ENCODE measurements around the gene EFCAB6. TPM values are rescaled to one million over a fixed set of nuclear protein-coding genes. Genes with fewer than 3 reads are reported as not detected.

EFCAB6 gene
- total RNA-seq, 1 experiment from 2014 or later, result 0.40 TPM

- H3K27me3 Mint-ChIP-seq (ENCODE audit: insufficient read depth, unreplicated experiment), result peaks cover 53% of the 10 kb centered on the region
- no peaks in the 10 kb centered on the region for H3K4me1 Mint-ChIP-seq (ENCODE audit: insufficient read depth, unreplicated experiment)
- ChIA-PET POLR2A (no interaction called here), CTCF (no interaction called here)
- no peaks in the 10 kb centered on the region for H3K36me3 Mint-ChIP-seq (ENCODE audit: insufficient read depth, unreplicated experiment)
- no peak for TF ChIP-seq CTCF (IDR thresholded peaks at IDR 0.05; ENCODE audit: unreplicated experiment)
- H3K9me3 Mint-ChIP-seq (ENCODE audit: unreplicated experiment), result no peaks in the 10 kb centered on the region
- no peak overlapping the region for H3K4me3 Mint-ChIP-seq (ENCODE audit: unreplicated experiment)
- BruUV-seq (replicated peaks), result no TSS peak
- H3K27ac Mint-ChIP-seq (ENCODE audit: low read depth, unreplicated experiment), result no peak overlapping the region
- intact Hi-C loops (cut with micrococcal nuclease), result loop anchor here (10.0 kb wide), 2 partner anchors 546 to 804 kb away; no protein-coding TSS in a partner anchor
- DNase-seq (ENCODE audit: unreplicated experiment), result no peak
Measured at GRCh38 chr22:43820651-43821305, 8.7 kb upstream of the EFCAB6 start.

GRCh38 chr22:43819931-43820640 lies 8.0 kb upstream of the EFCAB6 start:
- Mint-ChIP-seq H3K36me3 (ENCODE audit: insufficient read depth, unreplicated experiment) (no peaks in the 10 kb centered on the region), H3K27ac (ENCODE audit: low read depth, unreplicated experiment) (no peak overlapping the region), H3K4me1 (ENCODE audit: insufficient read depth, unreplicated experiment) (no peaks in the 10 kb centered on the region), H3K27me3 (ENCODE audit: insufficient read depth, unreplicated experiment) (peaks cover 47% of the 10 kb centered on the region), H3K9me3 (ENCODE audit: unreplicated experiment) (no peaks in the 10 kb centered on the region), H3K4me3 (ENCODE audit: unreplicated experiment) (no peak overlapping the region)
- intact Hi-C loops (cut with micrococcal nuclease), result loop anchor here (10.0 kb wide), 2 partner anchors 545 to 805 kb away; no protein-coding TSS in a partner anchor
- no peak for TF ChIP-seq CTCF (IDR thresholded peaks at IDR 0.05; ENCODE audit: unreplicated experiment)
- CTCF ChIA-PET, result interaction anchor here (0.6 kb wide), 1 partner anchor 71 kb away, joined by 3 read pairs; no protein-coding TSS in a partner anchor
- POLR2A ChIA-PET, result interaction anchor here (0.5 kb wide), 1 partner anchor 866 kb away, joined by 3 read pairs; no protein-coding TSS in a partner anchor
- no TSS peak for BruUV-seq (replicated peaks)
- DNase-seq (ENCODE audit: unreplicated experiment), result no peak

- no TSS peak for BruUV-seq (replicated peaks)
- H3K27ac Mint-ChIP-seq (ENCODE audit: low read depth, unreplicated experiment), result no peak overlapping the region
- H3K4me1 Mint-ChIP-seq (ENCODE audit: insufficient read depth, unreplicated experiment), result no peaks in the 10 kb centered on the region
- H3K4me3 Mint-ChIP-seq (ENCODE audit: unreplicated experiment), result no peak overlapping the region
- no peaks in the 10 kb centered on the region for H3K36me3 Mint-ChIP-seq (ENCODE audit: insufficient read depth, unreplicated experiment)
- H3K27me3 Mint-ChIP-seq (ENCODE audit: insufficient read depth, unreplicated experiment), result peaks cover 40% of the 10 kb centered on the region
- intact Hi-C loops (cut with micrococcal nuclease), result no loop called here
- POLR2A ChIA-PET, result interaction anchor here (0.5 to 0.6 kb wide), 2 partner anchors 388 to 867 kb away, joined by 3 read pairs; no protein-coding TSS in a partner anchor
- TF ChIP-seq CTCF (IDR thresholded peaks at IDR 0.05; ENCODE audit: unreplicated experiment), result no peak
- no peak for DNase-seq (ENCODE audit: unreplicated experiment)
- H3K9me3 Mint-ChIP-seq (ENCODE audit: unreplicated experiment), result no peaks in the 10 kb centered on the region
- CTCF ChIA-PET, result interaction anchor here (0.6 kb wide), 1 partner anchor 71 kb away, joined by 3 read pairs; no protein-coding TSS in a partner anchor
Measured at GRCh38 chr22:43819421-43819921, 7.4 kb upstream of the EFCAB6 start.

DNA sequence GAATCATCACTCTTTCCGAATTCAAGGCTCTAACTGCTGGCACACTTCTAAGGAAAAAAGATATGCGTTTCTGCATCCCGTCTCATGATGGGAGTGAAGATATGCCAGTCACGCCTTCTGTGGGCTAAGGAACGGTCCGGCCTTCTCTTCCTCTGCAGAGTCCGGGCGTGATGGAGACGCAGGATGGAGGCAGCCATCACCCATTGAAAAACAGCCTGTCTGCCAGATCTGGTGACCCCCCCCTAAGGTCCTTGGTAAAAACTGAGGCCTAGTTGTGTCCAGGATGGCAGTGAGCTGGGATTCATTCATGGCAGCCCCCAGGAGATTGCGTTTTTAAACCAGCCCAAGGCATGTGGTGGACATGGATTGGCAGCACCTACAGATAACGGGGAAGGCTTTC lies 6.9 kb upstream of the EFCAB6 start:
- no peaks in the 10 kb centered on the region for H3K36me3 Mint-ChIP-seq (ENCODE audit: insufficient read depth, unreplicated experiment)
- intact Hi-C loops (cut with micrococcal nuclease), result no loop called here
- TF ChIP-seq CTCF (IDR thresholded peaks at IDR 0.05; ENCODE audit: unreplicated experiment), result no peak
- no peak overlapping the region for H3K4me3 Mint-ChIP-seq (ENCODE audit: unreplicated experiment)
- no peaks in the 10 kb centered on the region for H3K9me3 Mint-ChIP-seq (ENCODE audit: unreplicated experiment)
- BruUV-seq (replicated peaks), result no TSS peak
- no peak overlapping the region for H3K27ac Mint-ChIP-seq (ENCODE audit: low read depth, unreplicated experiment)
- DNase-seq (ENCODE audit: unreplicated experiment), result no peak
- H3K27me3 Mint-ChIP-seq (ENCODE audit: insufficient read depth, unreplicated experiment), result peaks cover 35% of the 10 kb centered on the region
- CTCF ChIA-PET, result interaction anchor here (0.6 to 1.6 kb wide), 2 partner anchors 7 to 278 kb away, joined by 3 to 4 read pairs; no protein-coding TSS in a partner anchor
- POLR2A ChIA-PET, result interaction anchor here (0.6 kb wide), 1 partner anchor 388 kb away, joined by 3 read pairs; no protein-coding TSS in a partner anchor
- no peaks in the 10 kb centered on the region for H3K4me1 Mint-ChIP-seq (ENCODE audit: insufficient read depth, unreplicated experiment)

Measured in MCF 10A (cell line).